ENCODE results near the gene DAB1.

The DAB1 gene

GRCh38 chr1:57423656-57424211 is at the start of gene DAB1:
Gene DAB1, minus strand, starts transcription at chr1:57424060. Its CDS starts 133,030 bp downstream, at chr1:57291030.
- peak in 11 of 56 donors; percentile 3 to 50 (median 22) for DNase-seq

- no peak for DNase-seq
Observed at GRCh38 chr1:57473448-57473847, 49.6 kb upstream of the DAB1 start.

GRCh38 chr1:57471995-57472394 is 48.1 kb upstream of the DAB1 start:
- DNase-seq, result no peak

GRCh38 chr1:57470036-57470435 is 46.2 kb upstream of the DAB1 start:
- DNase-seq, result no peak

GRCh38 chr1:57468641-57469523 is 45.0 kb upstream of the DAB1 start:
- no peak for DNase-seq

GRCh38 chr1:57467830-57468229 is 44.0 kb upstream of the DAB1 start:
- no peak for DNase-seq

- DNase-seq, result no peak
Observed at GRCh38 chr1:57464756-57465155, 40.9 kb upstream of the DAB1 start.

GRCh38 chr1:57463343-57463742 is 39.5 kb upstream of the DAB1 start:
- no peak for DNase-seq

- DNase-seq, result no peak
Observed at GRCh38 chr1:57461405-57461804, 37.5 kb upstream of the DAB1 start.

GRCh38 chr1:57451516-57451915 is 27.7 kb upstream of the DAB1 start:
- no peak for DNase-seq

GRCh38 chr1:57450981-57451380 is 27.1 kb upstream of the DAB1 start:
- no peak for DNase-seq

- DNase-seq, result no peak
Observed at GRCh38 chr1:57447551-57447950, 23.7 kb upstream of the DAB1 start.

- no peak for DNase-seq
Observed at GRCh38 chr1:57443004-57443403, 19.1 kb upstream of the DAB1 start.

GRCh38 chr1:57440096-57440495 is 16.2 kb upstream of the DAB1 start:
- DNase-seq, result no peak

GRCh38 chr1:57431400-57431799 is 7.5 kb upstream of the DAB1 start:
- DNase-seq, result no peak

- DNase-seq, result peak in 17 of 56 donors; percentile 7 to 56 (median 18)
Observed at GRCh38 chr1:57424231-57425027, 569 bp upstream of the DAB1 start.

GRCh38 chr1:57423135-57423655 is 665 bp downstream of the DAB1 start:
- DNase-seq, result peak in 5 of 56 donors; percentile 4 to 19 (median 7)

GRCh38 chr1:57422271-57423134 is 1.4 kb downstream of the DAB1 start:
- peak in 13 of 56 donors; percentile 7 to 37 (median 26) for DNase-seq

GRCh38 chr1:57421806-57422205 is 2.1 kb downstream of the DAB1 start:
- DNase-seq, result peak in 1 of 56 donors; percentile 15

GRCh38 chr1:57420981-57421785 is 2.7 kb downstream of the DAB1 start:
- DNase-seq, result peak in 1 of 56 donors; percentile 4

All from amygdala (tissue), 56 donors.